GM21367 (cell line): ENCODE measurements around the gene SERTAD2.
A peak's percentile ranks its signal among the peaks of the same experiment; 100 is the strongest.

Source experiments
- ATAC-seq: cut with Tn5 transposase; IDR thresholded peaks from one replicate; pipeline ENCODE4 v1.9.1; 2021; ENCODE audit not compliant: unreplicated experiment

The SERTAD2 gene

GRCh38 chr2:64586883-64587481 lies 66.7 kb downstream of the SERTAD2 start:
- no peak for ATAC-seq

GRCh38 chr2:64586054-64586453 lies 67.7 kb downstream of the SERTAD2 start:
- ATAC-seq, result no peak

GRCh38 chr2:64582774-64583340 lies 70.9 kb downstream of the SERTAD2 start:
- ATAC-seq, result peak; percentile 91

- no peak for ATAC-seq
These were observed 71.8 kb downstream of the SERTAD2 start for GRCh38 chr2:64581777-64582539.
